K562 (cell line): Measurements from ENCODE around the gene SEMA4G. TPM values are rescaled to one million over a fixed set of nuclear protein-coding genes. Genes with fewer than 3 reads are reported as not detected.

Source experiments
- ATAC-seq: fragments of 200-7000 bp; cut with Tn5 transposase; 3 replicates; pipeline ENCODE4 v1.9.1; 2020; ENCODE audit warnings: moderate library complexity
- BruUV-seq: library from RNA; stranded (reverse); fragments of 400-500 nt; replicated peaks from 2 replicates; lab custom pipeline; 2021; lab: Mats Ljungman, UMichigan
- CTCF ChIA-PET: fragments of 300-600 bp; formaldehyde crosslinking; extraction: SDS; loops from one replicate; lab custom pipeline; 2021; ENCODE audit warnings: low intra/inter-chr PET ratio; lab: Yijun Ruan, JAX
- POLR2A ChIA-PET: fragments of 300-600, 350-650 bp; sonication (Branson Sonifier 250); formaldehyde crosslinking; extraction: SDS; loops from one replicate; lab custom pipeline; 2021; ENCODE audit warnings: antibody characterized with exemption, inconsistent platforms; lab: Yijun Ruan, JAX
- DNase-seq, 4 experiments: peaks; one replicate each; pipeline versions ENCODE4 v3.0.0 to v3.0.0-alpha.2; 2011 to 2018; ENCODE audit warnings: low spot score in 3 of 4, mixed read lengths in 3 of 4; ENCODE audit errors: extremely low read depth in 1 of 4
- FAIRE-seq: peaks from 2 replicates; lab custom pipeline; 2011; peaks lifted over from hg19 to GRCh38; lab: Jason Lieb, UNC
- H2AFZ ChIP-seq: 2 replicates; pipeline ENCODE4 v1.6.0; 2011; ENCODE audit warnings: low read depth, low read length, control low read depth, inconsistent platforms
- H3K27ac ChIP-seq: fragments of 200-600 bp; 3 replicates; pipeline ENCODE4 v1.8.0; 2011; ENCODE audit warnings: low read depth, mild to moderate bottlenecking, control low read depth, inconsistent platforms, low read length, moderate library complexity, mixed read lengths; ENCODE audit errors: extremely low read depth
- H3K27me3 ChIP-seq, 2 experiments: fragments of 300-600 bp in 1 of 2; 2 replicates in 1 of 2; 3 replicates in 1 of 2; pipeline versions ENCODE4 v1.6.0 to v1.8.0; 2011; ENCODE audit warnings: inconsistent platforms in 2 of 2, low read length in 2 of 2, mild to moderate bottlenecking in 1 of 2, mixed read lengths in 1 of 2, moderate library complexity in 1 of 2; ENCODE audit not compliant: control insufficient read depth in 2 of 2, insufficient read depth in 2 of 2
- H3K36me3 ChIP-seq: fragments of 300-600 bp; 3 replicates; pipeline ENCODE4 v1.8.0; 2011; ENCODE audit warnings: mild to moderate bottlenecking, low read length, inconsistent platforms; ENCODE audit not compliant: control insufficient read depth, insufficient read depth
- H3K4me1 ChIP-seq, 2 experiments: fragments of 200-600 bp in 1 of 2; replicated peaks in 1 of 2; 2 replicates in 1 of 2; 3 replicates in 1 of 2; pipeline versions ENCODE4 v1.5.1 to v1.8.0; 2011; ENCODE audit warnings: inconsistent platforms in 2 of 2, low read length in 2 of 2, mild to moderate bottlenecking in 1 of 2, mixed read lengths in 1 of 2, moderate library complexity in 1 of 2; ENCODE audit not compliant: control insufficient read depth in 2 of 2, insufficient read depth in 2 of 2
- H3K4me2 ChIP-seq: 2 replicates; pipeline ENCODE4 v1.6.1; 2011; ENCODE audit warnings: low read length, control low read depth, inconsistent platforms, mixed read lengths; ENCODE audit not compliant: insufficient read depth
- H3K4me3 ChIP-seq: fragments of 200-600 bp; sonication (generic), shearing (Covaris generic); 2 replicates; pipeline ENCODE4 v1.5.1; 2016; ENCODE audit warnings: control low read depth, inconsistent platforms
- H3K79me2 ChIP-seq: fragments of 200-600 bp; 3 replicates; pipeline ENCODE4 v1.8.0; 2011; ENCODE audit warnings: low read length, inconsistent platforms; ENCODE audit not compliant: control insufficient read depth, insufficient read depth
- H3K9ac ChIP-seq, 2 experiments: 2 replicates each; pipeline versions ENCODE4 v1.6.0 to v1.6.1; 2011; ENCODE audit warnings: low read depth in 2 of 2, low read length in 2 of 2, control low read depth in 1 of 2, inconsistent platforms in 1 of 2, mild to moderate bottlenecking in 1 of 2, mixed read lengths in 1 of 2; ENCODE audit not compliant: insufficient read depth in 1 of 2
- H3K9me1 ChIP-seq: one replicate; pipeline ENCODE4 v1.6.0; 2011; ENCODE audit warnings: inconsistent platforms, mild to moderate bottlenecking, low read length, moderate library complexity; ENCODE audit not compliant: control insufficient read depth, insufficient read depth
- H3K9me3 ChIP-seq: replicated peaks from 2 replicates; pipeline ENCODE4 v1.5.1; 2011; ENCODE audit warnings: low read depth, low read length, inconsistent platforms; ENCODE audit not compliant: control insufficient read depth, insufficient read depth
- H4K20me1 ChIP-seq: replicated peaks from 2 replicates; pipeline ENCODE4 v1.6.1; 2011; ENCODE audit warnings: low read length, inconsistent platforms, mixed read lengths; ENCODE audit not compliant: control insufficient read depth, insufficient read depth
- CBX8 ChIP-seq: fragments of 200-600 bp; sonication (generic); IDR thresholded peaks from 2 replicates; pipeline ENCODE4 v1.6.1; 2012; ENCODE audit warnings: borderline replicate concordance, mixed run types, low read depth, mild to moderate bottlenecking, moderate library complexity, mixed read lengths, low read length, control low read depth, inconsistent platforms; ENCODE audit not compliant: poor library complexity, severe bottlenecking; ENCODE audit errors: extremely low read depth
- DMBX1 ChIP-seq: fragments of 250-450 bp; sonication (Bioruptor Pico); IDR thresholded peaks from 2 replicates; pipeline ENCODE4 v1.8.0; 2022; ENCODE audit warnings: inconsistent platforms, mild to moderate bottlenecking, moderate library complexity, borderline replicate concordance
- DPF2 ChIP-seq: fragments of 450-650 bp; IDR thresholded peaks from 2 replicates; pipeline ENCODE4 v1.6.1; 2016
- HDAC1 ChIP-seq, 2 experiments: fragments of 450-650 bp; IDR thresholded peaks; 2 replicates each; pipeline ENCODE4 v1.6.1; 2016 to 2017; ENCODE audit warnings: inconsistent platforms in 1 of 2, mild to moderate bottlenecking in 1 of 2, moderate library complexity in 1 of 2
- HLTF ChIP-seq: fragments of 450-650 bp; IDR thresholded peaks from 2 replicates; pipeline ENCODE4 v1.6.1; 2016
- KHSRP ChIP-seq: fragments of 450-650 bp; IDR thresholded peaks from 2 replicates; pipeline ENCODE4 v1.6.1; 2017
- NCOR1 ChIP-seq: fragments of 450-650 bp; IDR thresholded peaks from 2 replicates; pipeline ENCODE4 v1.6.1; 2016; ENCODE audit warnings: mild to moderate bottlenecking, moderate library complexity
- PHF8 ChIP-seq: fragments of 200-600 bp; sonication (generic); IDR thresholded peaks from 2 replicates; pipeline ENCODE4 v1.6.1; 2012; ENCODE audit warnings: mixed run types, mild to moderate bottlenecking, inconsistent platforms, low read length, moderate library complexity, borderline replicate concordance
- PTBP1 ChIP-seq: fragments of 200-400 bp; formaldehyde crosslinking; IDR thresholded peaks from 2 replicates; pipeline ENCODE4 v1.6.1; 2017; ENCODE audit warnings: low read depth, low read length
- PYGO2 ChIP-seq: fragments of 450-650 bp; IDR thresholded peaks from 2 replicates; pipeline ENCODE4 v1.6.1; 2016; ENCODE audit warnings: mild to moderate bottlenecking, missing genetic modification characterization, moderate library complexity, missing compliant biosample characterization
- RHOXF2B ChIP-seq: fragments of 250-450 bp; sonication (Bioruptor Pico); conservative IDR thresholded peaks from 2 replicates; pipeline ENCODE4 v1.5.1; 2021
- STAT5B ChIP-seq: fragments of 250-450 bp; sonication (Bioruptor Pico); IDR thresholded peaks from 2 replicates; pipeline ENCODE4 v1.8.0; 2021; ENCODE audit warnings: mild to moderate bottlenecking, inconsistent platforms
- TGIF2 ChIP-seq: sonication (generic); formaldehyde crosslinking; IDR thresholded peaks from 2 replicates; pipeline ENCODE4 v1.8.1; 2022; ENCODE audit warnings: mild to moderate bottlenecking, missing genetic modification reagents, moderate library complexity
- ZBTB1 ChIP-seq: sonication (generic); formaldehyde crosslinking; IDR thresholded peaks from 2 replicates; pipeline ENCODE4 v1.8.1; 2023; ENCODE audit warnings: missing genetic modification reagents, low read depth, mild to moderate bottlenecking, borderline replicate concordance
- ZNF316 ChIP-seq: fragments of 450-650 bp; IDR thresholded peaks from 2 replicates; pipeline ENCODE4 v1.6.1; 2016
- ZNF507 ChIP-seq: conservative IDR thresholded peaks from 2 replicates; pipeline ENCODE4 v1.6.1; 2017; ENCODE audit warnings: missing genetic modification characterization, missing compliant biosample characterization
- ZNF79 ChIP-seq: fragments of 250-450 bp; sonication (Bioruptor Pico); IDR thresholded peaks from 2 replicates; pipeline ENCODE4 v1.4.0; 2020; ENCODE audit warnings: low read depth, mild to moderate bottlenecking, moderate library complexity
- WGBS: fragments of 100-300 bp; shearing (Covaris generic); methylation state at CpG from one replicate; pipeline ENCODE4 v1.1.6; 2016; ENCODE audit warnings: low coverage, mixed read lengths; ENCODE audit not compliant: insufficient coverage; ENCODE audit errors: missing lambda C conversion rate; 5-methylcytosine and 5-hydroxymethylcytosine counted together
- in situ Hi-C: fragments of 300-500 bp; cut with MboI; formaldehyde crosslinking; loops from 4 replicates; pipeline ENCODE4 v1.15.0; 2018; ENCODE audit warnings: inconsistent platforms, mixed read lengths
- intact Hi-C: fragments of 100-400 bp; cut with micrococcal nuclease; formaldehyde crosslinking; loops from 2 replicates; pipeline ENCODE4 v1.14.2; 2022
- polyA plus RNA-seq, 8 experiments: library from polyadenylated mRNA; depleted of rRNA in 4 of 8; stranded (reverse) in 5 of 8; unstranded in 3 of 8; fragments of >200 nt; fragmentation: Nextera tagmentation in 2 of 8; fragmentation: Illumina TruSeq in 1 of 8; extraction: Ambion mirVana in 2 of 8; extraction: Trizol in 1 of 8; gene quantifications; 2 replicates each; pipeline versions ENCODE4 v1.2.1 to v1.2.3, GENCODE V29; 2011 to 2014; ENCODE audit warnings: inconsistent platforms in 1 of 8, missing spikeins in 1 of 8
- total RNA-seq, 7 experiments: library from RNA; depleted of rRNA in 6 of 7; stranded (reverse); fragments of >200 nt in 6 of 7; fragmentation: Illumina TruSeq in 2 of 7; extraction: Trizol in 2 of 7; gene quantifications; 2 replicates each; pipeline versions ENCODE4 v1.2.1 to v1.2.3, GENCODE V29; 2011 to 2021; ENCODE audit warnings: low replicate concordance in 1 of 7
- TF ChIP-seq, protein P1 (sequence below): sonication (generic); formaldehyde crosslinking; IDR thresholded peaks from 2 replicates; pipeline ENCODE4 v1.8.0; 2022; ENCODE audit warnings: mild to moderate bottlenecking, missing genetic modification reagents

SEMA4G gene
- total and polyA plus RNA-seq, 9 of the 15 experiments (the other 6 are each of a cell fraction or from before 2014, with no cell fraction given) = 0.40 to 7.8 (median 1.8) TPM

DNA sequence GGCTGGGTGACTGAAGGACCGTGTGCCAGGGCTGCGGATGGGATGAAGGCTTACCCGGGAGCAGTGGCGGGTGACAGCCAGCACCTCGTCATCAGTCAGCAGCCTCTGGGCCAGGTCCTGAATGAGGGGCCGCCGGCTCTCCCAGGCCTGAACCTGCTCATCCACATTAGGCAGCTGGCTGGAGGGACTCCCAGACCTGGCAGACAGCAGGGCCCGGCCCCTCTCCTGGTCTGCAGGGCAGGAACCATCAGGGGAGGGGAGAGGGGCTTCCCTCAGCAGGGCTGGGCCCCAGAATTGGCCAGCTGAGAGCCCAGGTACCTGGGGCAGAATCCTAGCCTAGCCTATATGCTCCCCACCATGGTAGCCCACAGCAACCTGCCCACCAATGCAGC, 46.3 kb downstream of the SEMA4G start:
- no peak for FAIRE-seq
- POLR2A ChIA-PET = interaction anchor here (0.6 kb wide), 1 partner anchor 11 kb away, joined by 3 read pairs; no protein-coding TSS in a partner anchor

More for the DNA sequence above, 46.3 kb downstream of the SEMA4G start:
- 67% methylated on average over 5 of the region's 8 CpGs for WGBS
- Histone ChIP-seq H3K9me1 (no peaks in the 10 kb centered on the region), H3K27ac (no peak overlapping the region), H3K9me3 (no peaks in the 10 kb centered on the region), H3K27me3 (no peaks in the 10 kb centered on the region), H3K9ac (0 out of 4 replicates have a peak overlapping the region, but pooled peaks of 1 of the 2 experiments have one; percentile 9), H3K36me3 (no peaks in the 10 kb centered on the region), H2AFZ (no peak overlapping the region), H3K4me2 (no peak overlapping the region), H3K79me2 (no peaks in the 10 kb centered on the region), H4K20me1 (no peaks in the 10 kb centered on the region), H3K4me3 (no peak overlapping the region), H3K4me1 (peaks cover 14 to 32% of the 10 kb centered on the region in 2 experiments; a peak in 4 of 5 replicates)
- no peak for DNase-seq
- intact Hi-C loops (loop anchor here (2.0 to 10.0 kb wide), 2 partner anchors 49 to 137 kb away; partner anchors contain the start of gene KAZALD1), in situ Hi-C loops (loop anchor here (10.0 kb wide), 1 partner anchor 461 kb away; no protein-coding TSS in a partner anchor)
- no TSS peak for BruUV-seq
- CTCF ChIA-PET = interaction anchor here (5.8 kb wide), 1 partner anchor 19 kb away, joined by 150 read pairs; the partner anchor contains the start of gene LZTS2
- TF ChIP-seq RHOXF2B (CRISPR knock-in tag) (no peak), KHSRP (no peak), HDAC1 (IDR thresholded peaks at IDR 0.05) (no peak), DPF2 (no peak), PHF8 (no peak), ZBTB1 (CRISPR knock-in tag) (no peak), HLTF (no peak), ZNF79 (CRISPR knock-in tag) (no peak), ZNF507 (tag) (no peak), TGIF2 (CRISPR knock-in tag) (no peak), CBX8 (no peak), ZNF316 (no peak), PYGO2 (tag) (no peak), DMBX1 (no peak), NCOR1 (no peak), PTBP1 (no peak), STAT5B (no peak)
- TF ChIP-seq, protein P1, sequence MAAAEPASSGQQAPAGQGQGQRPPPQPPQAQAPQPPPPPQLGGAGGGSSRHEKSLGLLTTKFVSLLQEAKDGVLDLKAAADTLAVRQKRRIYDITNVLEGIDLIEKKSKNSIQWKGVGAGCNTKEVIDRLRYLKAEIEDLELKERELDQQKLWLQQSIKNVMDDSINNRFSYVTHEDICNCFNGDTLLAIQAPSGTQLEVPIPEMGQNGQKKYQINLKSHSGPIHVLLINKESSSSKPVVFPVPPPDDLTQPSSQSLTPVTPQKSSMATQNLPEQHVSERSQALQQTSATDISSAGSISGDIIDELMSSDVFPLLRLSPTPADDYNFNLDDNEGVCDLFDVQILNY (CRISPR knock-in tag) = no peak
- ATAC-seq = no peak
